Esophagus muscularis mucosa (tissue), 4 donors: ENCODE measurements around the gene WDR27. TPM values are rescaled to one million over a fixed set of nuclear protein-coding genes. Genes with fewer than 3 reads are reported as not detected.

ENCODE experiments used
- DNase-seq: peaks from one replicate; pipeline ENCODE4 v3.0.0-alpha.2; 2017; ENCODE audit errors: extremely low spot score
- H3K27ac ChIP-seq, 4 donors: fragments of 200-600 bp; sonication (generic); replicated peaks in 1 of 4; 1 replicate in 3 of 4; 2 replicates in 1 of 4; pipeline ENCODE4 v1.5.1; 2016 to 2019; ENCODE audit warnings: mild to moderate bottlenecking in 1 of 4
- H3K27me3 ChIP-seq, 4 donors: fragments of 200-600 bp; sonication (generic); one replicate each; pipeline versions ENCODE4 v1.5.1 to v1.6.0; 2016 to 2019
- H3K36me3 ChIP-seq, 4 donors: fragments of 200-600 bp; sonication (generic); one replicate each; pipeline ENCODE4 v1.5.1; 2016 to 2019
- H3K4me1 ChIP-seq, 4 donors: fragments of 200-600 bp; sonication (generic); one replicate each; pipeline ENCODE4 v1.5.1; 2016 to 2019
- H3K4me3 ChIP-seq, 4 donors: fragments of 200-600 bp; sonication (generic); 1 replicate in 2 of 4; 2 replicates in 2 of 4; pipeline ENCODE4 v1.5.1; 2016 to 2019; ENCODE audit warnings: mild to moderate bottlenecking in 4 of 4, moderate library complexity in 1 of 4
- H3K9me3 ChIP-seq, 4 donors: fragments of 200-600 bp; sonication (generic); 1 replicate in 3 of 4; 2 replicates in 1 of 4; pipeline ENCODE4 v1.5.1; 2016 to 2019
- CTCF ChIP-seq, 3 experiments: fragments of 200-600 bp in 2 of 3; fragments of 450-650 bp in 1 of 3; sonication (generic) in 2 of 3; IDR thresholded peaks; one replicate each; pipeline ENCODE4 v1.5.1; 2017 to 2019; ENCODE audit warnings: antibody characterized with exemption in 3 of 3, mild to moderate bottlenecking in 2 of 3, moderate library complexity in 1 of 3
- EP300 ChIP-seq: sonication (generic); formaldehyde crosslinking; IDR thresholded peaks from one replicate; pipeline ENCODE4 v1.6.1; 2017; ENCODE audit warnings: antibody characterized with exemption
- POLR2A ChIP-seq: fragments of 450-650 bp; IDR thresholded peaks from one replicate; pipeline ENCODE4 v1.6.1; 2017; ENCODE audit warnings: antibody characterized with exemption, moderate library complexity, mild to moderate bottlenecking, low read depth
- POLR2AphosphoS5 ChIP-seq, 2 donors: sonication (generic); formaldehyde crosslinking; IDR thresholded peaks; one replicate each; pipeline ENCODE4 v1.6.1; 2017; ENCODE audit warnings: antibody characterized with exemption in 2 of 2
- WGBS: methylation state at CpG from one replicate; pipeline ENCODE4 v1.1.5; 2018; 5-methylcytosine and 5-hydroxymethylcytosine counted together
- intact Hi-C: fragments of 100-400 bp; cut with DNase I; formaldehyde crosslinking; loops from one replicate; pipeline ENCODE4 v1.15.1; 2023
- total RNA-seq, 4 donors: library from RNA; depleted of rRNA; stranded (reverse); fragments of >200 nt; gene quantifications; one replicate each; pipeline versions ENCODE4 v1.1.0 to v1.2.1, GENCODE V29; 2016

WDR27 gene
- total RNA-seq: 10 to 100 TPM in 3 of 4 donors, 1 to 10 TPM in 1; 9.3 to 18.4 (median 14.4) TPM

GRCh38 chr6:169701954-169702839, at the start of gene WDR27, which contains the start of gene C6orf120:
TSS of gene WDR27 (minus strand) at chr6:169702029. CDS start at chr6:169689005, 13,024 bp downstream.
TSS of gene C6orf120 (plus strand) at chr6:169702126. CDS start at chr6:169702460, 334 bp downstream.
- TF ChIP-seq EP300 (no peak), POLR2A (peak; percentile 82), POLR2AphosphoS5 (IDR thresholded peaks at IDR 0.05) (peak; percentile 98 to 99), CTCF (IDR thresholded peaks at IDR 0.05) (peak in 1 of 3 experiments; percentile 15)
- Histone ChIP-seq H3K36me3 (peaks cover 0 to 17% (median 12%) of the 10 kb centered on the region in 4 donors), H3K9me3 (no peaks in the 10 kb centered on the region), H3K4me1 (peaks cover 30 to 63% (median 48%) of the 10 kb centered on the region in 4 donors), H3K27ac (peak within 1 kb of the TSS; percentile 96 to 99 (median 96)), H3K4me3 (peak within 1 kb of the TSS; percentile 83 to 99 (median 96)), H3K27me3 (no peaks in the 10 kb centered on the region)
- peak; percentile 99 for DNase-seq
- intact Hi-C loops: loop anchor here (2.0 kb wide), 2 partner anchors 21 to 49 kb away; partner anchors contain the start of genes DYNLT2 and ERMARD
- WGBS: no CpG with 5 or more reads among the region's 92 CpGs

- intact Hi-C loops: no loop called here
- Histone ChIP-seq H3K36me3 (no peaks in the 10 kb centered on the region), H3K27me3 (no peaks in the 10 kb centered on the region), H3K9me3 (peaks cover 0 to 5% (median 0%) of the 10 kb centered on the region in 4 donors), H3K4me1 (peaks cover 12 to 16% (median 15%) of the 10 kb centered on the region in 4 donors), H3K27ac (no peak overlapping the region), H3K4me3 (no peak overlapping the region)
- 87% methylated on average over 1 of the region's 1 CpG for WGBS
- DNase-seq: no peak
- TF ChIP-seq POLR2A (no peak), POLR2AphosphoS5 (IDR thresholded peaks at IDR 0.05) (no peak), EP300 (no peak), CTCF (IDR thresholded peaks at IDR 0.05) (no peak)
Observed at GRCh38 chr6:169746556-169746955, 44.7 kb upstream of the WDR27 start.

- Histone ChIP-seq H3K27ac (no peak overlapping the region), H3K4me3 (no peak overlapping the region), H3K36me3 (no peaks in the 10 kb centered on the region), H3K9me3 (peaks cover 0 to 5% (median 0%) of the 10 kb centered on the region in 4 donors), H3K27me3 (no peaks in the 10 kb centered on the region), H3K4me1 (peaks cover 7 to 11% (median 9%) of the 10 kb centered on the region in 4 donors)
- DNase-seq: no peak
- 93% methylated on average over 3 of the region's 3 CpGs for WGBS
- TF ChIP-seq CTCF (IDR thresholded peaks at IDR 0.05) (no peak), EP300 (no peak), POLR2A (no peak), POLR2AphosphoS5 (IDR thresholded peaks at IDR 0.05) (no peak)
- intact Hi-C loops: no loop called here
Observed at GRCh38 chr6:169745405-169745804, 43.6 kb upstream of the WDR27 start.

- Histone ChIP-seq H3K4me3 (no peak overlapping the region), H3K27ac (no peak overlapping the region), H3K36me3 (no peaks in the 10 kb centered on the region), H3K4me1 (peaks cover 0 to 4% (median 0%) of the 10 kb centered on the region in 4 donors), H3K27me3 (peaks cover 0 to 4% (median 0%) of the 10 kb centered on the region in 4 donors), H3K9me3 (peaks cover 0 to 5% (median 0%) of the 10 kb centered on the region in 4 donors)
- DNase-seq: no peak
- TF ChIP-seq POLR2AphosphoS5 (IDR thresholded peaks at IDR 0.05) (no peak), EP300 (no peak), CTCF (IDR thresholded peaks at IDR 0.05) (no peak), POLR2A (no peak)
- intact Hi-C loops: no loop called here
Observed at GRCh38 chr6:169741344-169741743, 39.5 kb upstream of the WDR27 start.
